RWPE1 (cell line): Measurements from ENCODE around the gene ZNF597.
A peak's percentile ranks its signal among the peaks of the same experiment; 100 is the strongest.

Experiments
- CTCF ChIA-PET: fragments of 350-600 bp; sonication (Branson Sonifier 250); formaldehyde crosslinking; extraction: SDS; loops from one replicate; lab custom pipeline; 2021; lab: Yijun Ruan, JAX
- POLR2A ChIA-PET: fragments of 400-600 bp; formaldehyde crosslinking; extraction: SDS; loops from one replicate; lab custom pipeline; 2020; ENCODE audit warnings: antibody characterized with exemption; ENCODE audit not compliant: low non-redundant PET; lab: Yijun Ruan, JAX
- DNase-seq: peaks from one replicate; pipeline ENCODE4 v3.0.0; 2012; ENCODE audit warnings: low spot score
- H3K27ac ChIP-seq: fragments of 450-650 bp; 2 replicates; pipeline ENCODE4 v1.5.1; 2017
- TF ChIP-seq, protein P1 (sequence below): fragments of 450-650 bp; conservative IDR thresholded peaks from 2 replicates; pipeline ENCODE4 v1.5.1; 2017; ENCODE audit warnings: low read depth, mild to moderate bottlenecking

ZNF597 gene

DNA sequence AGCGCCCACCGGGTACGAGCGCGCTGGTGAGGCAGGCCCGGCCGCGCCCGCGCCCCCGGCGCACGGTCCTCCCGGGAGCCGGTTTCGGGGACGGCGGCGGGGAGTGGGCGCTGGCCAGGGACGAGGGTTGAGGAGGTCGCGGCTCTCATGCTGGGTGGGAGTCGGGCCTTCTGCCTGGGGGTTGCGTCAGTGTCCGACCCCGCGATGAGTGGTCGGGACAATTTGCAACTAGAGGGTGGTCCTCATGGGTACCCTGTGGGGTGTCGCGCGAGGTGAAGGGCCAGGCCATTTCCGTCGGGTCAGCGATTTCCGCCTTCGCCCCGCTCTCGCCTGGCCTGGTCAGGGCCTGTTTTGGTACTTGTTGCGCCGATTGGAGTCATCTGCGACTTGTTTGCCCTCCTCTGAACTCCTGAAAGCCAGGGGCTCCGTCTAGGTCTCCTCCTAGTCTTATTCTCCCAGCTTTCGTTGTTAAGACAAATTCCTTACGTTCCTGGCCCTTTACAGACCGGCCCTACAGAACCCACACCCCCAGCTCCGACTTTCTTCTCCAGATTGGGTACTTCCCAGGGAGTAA, 15.1 kb upstream of the ZNF597 start:
- ChIA-PET CTCF (interaction anchor here (0.7 kb wide), 1 partner anchor 400 kb away, joined by 3 read pairs; no protein-coding TSS in a partner anchor), POLR2A (no interaction called here)
- TF ChIP-seq, protein P1, sequence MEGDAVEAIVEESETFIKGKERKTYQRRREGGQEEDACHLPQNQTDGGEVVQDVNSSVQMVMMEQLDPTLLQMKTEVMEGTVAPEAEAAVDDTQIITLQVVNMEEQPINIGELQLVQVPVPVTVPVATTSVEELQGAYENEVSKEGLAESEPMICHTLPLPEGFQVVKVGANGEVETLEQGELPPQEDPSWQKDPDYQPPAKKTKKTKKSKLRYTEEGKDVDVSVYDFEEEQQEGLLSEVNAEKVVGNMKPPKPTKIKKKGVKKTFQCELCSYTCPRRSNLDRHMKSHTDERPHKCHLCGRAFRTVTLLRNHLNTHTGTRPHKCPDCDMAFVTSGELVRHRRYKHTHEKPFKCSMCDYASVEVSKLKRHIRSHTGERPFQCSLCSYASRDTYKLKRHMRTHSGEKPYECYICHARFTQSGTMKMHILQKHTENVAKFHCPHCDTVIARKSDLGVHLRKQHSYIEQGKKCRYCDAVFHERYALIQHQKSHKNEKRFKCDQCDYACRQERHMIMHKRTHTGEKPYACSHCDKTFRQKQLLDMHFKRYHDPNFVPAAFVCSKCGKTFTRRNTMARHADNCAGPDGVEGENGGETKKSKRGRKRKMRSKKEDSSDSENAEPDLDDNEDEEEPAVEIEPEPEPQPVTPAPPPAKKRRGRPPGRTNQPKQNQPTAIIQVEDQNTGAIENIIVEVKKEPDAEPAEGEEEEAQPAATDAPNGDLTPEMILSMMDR, result no peak
- peak overlapping the region; percentile 86 for H3K27ac ChIP-seq
- peak; percentile 49 for DNase-seq

DNA sequence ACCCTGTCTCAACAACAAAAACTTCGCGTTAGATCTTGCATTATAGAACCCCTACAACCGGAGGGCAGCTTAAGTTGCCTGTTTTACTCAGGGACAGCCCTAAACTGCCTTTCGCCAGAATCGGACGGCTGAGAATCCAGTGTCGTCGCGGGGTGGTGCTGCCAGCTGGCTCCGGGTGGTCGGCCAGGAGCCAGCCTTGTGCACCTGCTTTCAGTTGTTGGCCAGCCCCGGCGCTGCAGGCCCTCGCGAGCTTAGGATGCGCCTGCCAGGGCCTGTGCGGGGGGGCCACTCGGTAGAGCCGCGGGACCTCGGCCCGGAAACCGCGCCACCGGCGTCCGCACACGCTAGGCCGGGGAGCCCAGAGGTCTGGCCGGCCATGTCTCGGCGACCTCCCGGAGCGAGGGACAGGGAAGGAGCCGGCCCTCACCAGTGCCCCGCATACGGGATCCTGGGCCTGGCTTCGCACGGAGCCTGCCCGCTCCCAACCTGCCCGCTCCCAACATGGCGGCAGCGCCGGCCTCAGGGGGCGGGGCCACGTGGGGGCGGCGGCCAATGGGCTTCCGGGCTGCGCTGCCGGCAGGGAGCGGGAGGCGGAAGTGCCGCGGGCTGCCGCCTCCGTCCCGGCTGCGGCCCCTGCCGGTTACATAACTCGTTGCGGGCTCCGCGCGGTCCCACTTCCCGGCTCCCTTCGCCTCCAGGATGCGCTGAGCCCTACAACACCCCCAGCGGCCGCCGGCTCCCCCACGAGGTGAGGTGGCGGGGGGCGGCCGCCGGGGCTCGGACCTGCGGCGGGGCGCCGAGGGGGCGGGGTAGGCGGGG, 14.3 kb upstream of the ZNF597 start:
- H3K27ac ChIP-seq, result peak overlapping the region; percentile 86
- POLR2A ChIA-PET, result interaction anchor here (0.5 to 0.8 kb wide), 2 partner anchors 13 to 79 kb away, joined by 3 to 5 read pairs; no protein-coding TSS in a partner anchor
- DNase-seq, result peak; percentile 98
- TF ChIP-seq, protein P1, result peak; percentile 28
- CTCF ChIA-PET, result no interaction called here

DNA sequence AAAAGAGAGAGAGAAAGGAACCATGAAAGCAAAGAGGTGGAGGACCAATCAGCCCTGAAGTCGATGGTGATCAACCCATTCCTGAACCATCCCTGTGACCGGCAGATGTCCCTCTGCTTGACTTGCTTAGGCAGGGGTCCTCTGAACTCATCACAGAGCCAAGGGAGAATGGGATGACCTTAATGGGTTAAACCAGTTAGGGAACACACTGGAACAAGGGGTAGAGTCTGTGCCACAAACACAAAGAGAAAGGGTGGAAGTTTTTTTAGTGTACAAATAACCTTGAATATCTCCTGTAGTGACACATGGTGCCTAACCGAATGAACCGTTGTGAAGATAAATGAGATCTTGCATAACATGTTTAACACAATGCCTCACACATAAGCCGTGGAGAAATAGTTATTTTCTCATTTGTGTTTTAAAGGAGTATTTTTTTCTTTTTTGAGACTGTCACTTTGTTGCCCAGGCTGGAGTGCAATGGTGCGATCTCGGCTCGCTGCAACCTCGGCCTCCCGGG, 11.4 kb upstream of the ZNF597 start:
- TF ChIP-seq, protein P1, result no peak
- ChIA-PET POLR2A (no interaction called here), CTCF (no interaction called here)
- H3K27ac ChIP-seq, result no peak overlapping the region
- DNase-seq, result no peak

DNA sequence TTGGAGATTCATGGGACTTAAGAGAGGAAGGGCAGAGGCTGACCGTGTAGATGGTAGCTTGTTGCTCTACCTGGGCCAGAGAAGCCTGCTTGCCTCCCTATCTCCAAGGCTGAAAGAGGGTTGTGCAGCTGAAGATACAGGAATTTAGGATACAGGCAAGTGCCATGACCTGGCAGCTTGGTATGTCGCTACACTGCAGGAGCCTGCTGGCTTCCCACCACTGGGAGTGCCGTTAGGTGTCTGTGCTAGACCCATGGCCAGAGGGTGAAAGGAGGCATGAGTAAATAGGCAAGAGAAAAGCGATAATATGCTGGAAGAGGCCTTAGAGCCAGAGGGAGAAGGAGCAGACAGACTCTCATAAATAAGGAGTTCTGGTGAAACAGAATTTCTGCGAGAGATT, 10.8 kb upstream of the ZNF597 start:
- ChIA-PET CTCF (interaction anchor here (0.5 kb wide), 1 partner anchor 391 kb away, joined by 6 read pairs; no protein-coding TSS in a partner anchor), POLR2A (no interaction called here)
- no peak for DNase-seq
- TF ChIP-seq, protein P1, result no peak
- H3K27ac ChIP-seq, result no peak overlapping the region

DNA sequence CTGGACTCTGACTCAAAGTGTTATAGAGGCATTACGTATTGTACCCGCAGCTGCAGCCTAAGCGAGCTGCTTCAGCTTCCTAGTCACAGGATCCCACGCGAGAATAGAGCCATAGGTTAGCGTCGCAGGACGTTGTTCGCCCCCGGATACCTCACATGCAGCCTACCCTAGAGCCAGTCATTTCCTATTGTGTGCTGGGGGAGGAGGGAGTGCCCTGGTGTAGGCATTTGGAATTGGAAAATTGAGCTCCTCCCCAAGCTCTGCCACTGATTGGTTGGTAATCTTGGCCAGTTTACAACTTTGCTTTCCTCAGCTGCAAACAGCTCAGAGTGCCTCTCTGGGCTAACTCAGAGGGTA, 706 bp upstream of the ZNF597 start:
- TF ChIP-seq, protein P1, result no peak
- ChIA-PET CTCF (no interaction called here), POLR2A (interaction anchor here (1.3 kb wide), 1 partner anchor 13 kb away, joined by 5 read pairs; no protein-coding TSS in a partner anchor)
- H3K27ac ChIP-seq, result peak overlapping the region; percentile 76
- DNase-seq, result peak; percentile 68

DNA sequence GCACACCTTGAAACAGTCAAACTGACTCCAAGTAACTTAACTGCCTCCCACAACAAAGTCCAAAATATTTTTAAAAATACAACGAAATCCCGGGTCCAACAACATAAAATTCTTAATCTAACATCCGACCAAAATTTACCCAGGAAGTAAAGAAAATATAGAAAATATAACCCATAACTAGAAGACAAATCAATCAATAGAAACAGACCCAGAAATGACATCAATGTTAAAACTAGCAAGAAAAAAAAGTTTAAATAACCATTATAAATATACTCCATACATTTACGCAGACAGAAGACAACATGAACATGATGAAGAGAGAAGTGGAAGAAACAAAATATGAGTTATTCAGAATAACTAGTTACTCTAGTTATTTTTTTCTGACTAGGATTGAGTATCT, 3.7 kb downstream of the ZNF597 start:
- ChIA-PET POLR2A (no interaction called here), CTCF (no interaction called here)
- no peak overlapping the region for H3K27ac ChIP-seq
- TF ChIP-seq, protein P1, result no peak
- no peak for DNase-seq
